ENCODE measurements around the gene CCDC74A.
"Not testable (repeated sequence)": the region's sequence is repeated elsewhere in the genome, so short reads cannot be mapped to it uniquely, and the experiment has no call there.

The CCDC74A gene

GRCh38 chr2:131566371-131566770, 38.7 kb downstream of the CCDC74A start:
- DNase-seq = no peak

GRCh38 chr2:131567891-131568290, 40.2 kb downstream of the CCDC74A start:
- no peak for DNase-seq

- not testable (repeated sequence) for DNase-seq
Measured at GRCh38 chr2:131568401-131568800, 40.7 kb downstream of the CCDC74A start.

- DNase-seq = no peak
Measured at GRCh38 chr2:131572175-131572574, 44.5 kb downstream of the CCDC74A start.

- DNase-seq = no peak
Measured at GRCh38 chr2:131577812-131578211, 50.1 kb downstream of the CCDC74A start.

- DNase-seq = no peak
Measured at GRCh38 chr2:131580187-131580586, 52.5 kb downstream of the CCDC74A start.
